Keratinocyte (primary cell): ENCODE data around the gene RAPGEF3.

Experiments used
- EZH2 ChIP-seq: IDR thresholded peaks from one replicate; pipeline ENCODE4 v1.6.1; 2012; ENCODE audit warnings: inconsistent platforms, mild to moderate bottlenecking, low read length, moderate library complexity
- TF ChIP-seq, protein P1 (sequence below), 3 experiments: IDR thresholded peaks in 1 of 3; conservative IDR thresholded peaks in 1 of 3; optimal IDR thresholded peaks in 1 of 3; 2 replicates in 2 of 3; 3 replicates in 1 of 3; pipeline versions ENCODE3 to v1.5.1; 2011; ENCODE audit warnings: low read length in 3 of 3, mild to moderate bottlenecking in 3 of 3, moderate library complexity in 2 of 3, control low read depth in 1 of 3, inconsistent platforms in 1 of 3; ENCODE audit not compliant: insufficient read depth in 2 of 3; ENCODE audit errors: extremely low read depth in 1 of 3

DNA sequence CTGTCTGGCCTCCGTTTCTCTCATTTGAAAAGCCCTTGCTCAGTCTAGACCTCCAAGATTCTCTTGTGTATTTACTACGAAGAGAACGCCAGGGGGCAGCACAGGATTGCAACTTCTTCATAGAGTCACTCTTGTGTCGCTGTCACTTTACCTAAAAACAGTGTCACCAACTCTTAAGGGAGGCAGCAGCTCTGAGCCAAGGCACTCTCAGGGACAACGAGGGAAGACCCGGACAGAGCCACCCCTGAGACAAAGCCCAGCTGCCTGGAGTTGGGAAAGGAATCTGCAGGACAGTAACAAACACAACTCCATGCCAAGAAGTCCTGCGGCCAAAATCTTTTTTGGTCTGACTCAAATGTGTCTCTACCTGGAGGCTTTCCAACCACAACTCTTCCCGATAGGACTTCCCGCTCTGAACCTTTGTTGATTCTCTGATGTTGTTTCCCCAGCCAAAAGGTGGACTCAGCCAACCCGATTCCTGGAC lies 43.2 kb downstream of the RAPGEF3 start:
- TF ChIP-seq, protein P1, sequence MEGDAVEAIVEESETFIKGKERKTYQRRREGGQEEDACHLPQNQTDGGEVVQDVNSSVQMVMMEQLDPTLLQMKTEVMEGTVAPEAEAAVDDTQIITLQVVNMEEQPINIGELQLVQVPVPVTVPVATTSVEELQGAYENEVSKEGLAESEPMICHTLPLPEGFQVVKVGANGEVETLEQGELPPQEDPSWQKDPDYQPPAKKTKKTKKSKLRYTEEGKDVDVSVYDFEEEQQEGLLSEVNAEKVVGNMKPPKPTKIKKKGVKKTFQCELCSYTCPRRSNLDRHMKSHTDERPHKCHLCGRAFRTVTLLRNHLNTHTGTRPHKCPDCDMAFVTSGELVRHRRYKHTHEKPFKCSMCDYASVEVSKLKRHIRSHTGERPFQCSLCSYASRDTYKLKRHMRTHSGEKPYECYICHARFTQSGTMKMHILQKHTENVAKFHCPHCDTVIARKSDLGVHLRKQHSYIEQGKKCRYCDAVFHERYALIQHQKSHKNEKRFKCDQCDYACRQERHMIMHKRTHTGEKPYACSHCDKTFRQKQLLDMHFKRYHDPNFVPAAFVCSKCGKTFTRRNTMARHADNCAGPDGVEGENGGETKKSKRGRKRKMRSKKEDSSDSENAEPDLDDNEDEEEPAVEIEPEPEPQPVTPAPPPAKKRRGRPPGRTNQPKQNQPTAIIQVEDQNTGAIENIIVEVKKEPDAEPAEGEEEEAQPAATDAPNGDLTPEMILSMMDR (optimal IDR thresholded peaks at IDR 0.05 in 1 of 3, IDR thresholded peaks at IDR 0.05 in 1 of 3, conservative IDR thresholded peaks at IDR 0.05 in 1 of 3; ENCODE audit: extremely low read depth in 1 of 3, insufficient read depth in 2 of 3, low read length in 3 of 3) = peak; percentile 72 to 82 (median 76)
- TF ChIP-seq EZH2 = no peak
